CD14-positive monocyte (primary cell): ENCODE measurements around the gene CLEC2D. TPM values are rescaled to one million over a fixed set of nuclear protein-coding genes. Genes with fewer than 3 reads are reported as not detected.

Source experiments
- DNase-seq, 3 donors: peaks; one replicate each; pipeline ENCODE4 v3.0.0-alpha.2; 2011 to 2022
- H2AFZ ChIP-seq: 2 replicates; pipeline ENCODE4 v1.6.0; 2012; ENCODE audit warnings: mild to moderate bottlenecking, low read depth, low read length, inconsistent platforms; ENCODE audit not compliant: insufficient read depth, poor library complexity, severe bottlenecking
- H3K27ac ChIP-seq, 2 donors: 1 replicate in 1 of 2; 2 replicates in 1 of 2; pipeline ENCODE4 v1.5.1; 2012 to 2013; ENCODE audit warnings: low read length in 2 of 2, control low read depth in 1 of 2, inconsistent platforms in 1 of 2, low read depth in 1 of 2, mild to moderate bottlenecking in 1 of 2
- H3K27me3 ChIP-seq, 2 donors: one replicate each; pipeline versions ENCODE4 v1.6.0 to v1.6.1; 2011 to 2013; ENCODE audit warnings: low read length in 2 of 2; ENCODE audit not compliant: control insufficient read depth in 2 of 2, insufficient read depth in 2 of 2
- H3K36me3 ChIP-seq, 2 donors: replicated peaks in 1 of 2; 1 replicate in 1 of 2; 2 replicates in 1 of 2; pipeline versions ENCODE4 v1.5.1 to v1.6.1; 2012 to 2013; ENCODE audit warnings: low read length in 2 of 2, control low read depth in 1 of 2, inconsistent platforms in 1 of 2, mild to moderate bottlenecking in 1 of 2; ENCODE audit not compliant: insufficient read depth in 2 of 2, control insufficient read depth in 1 of 2
- H3K4me1 ChIP-seq, 2 donors: 1 replicate in 1 of 2; 2 replicates in 1 of 2; pipeline versions ENCODE4 v1.5.1 to v1.6.1; 2012 to 2013; ENCODE audit warnings: low read length in 2 of 2, control low read depth in 1 of 2, inconsistent platforms in 1 of 2, mild to moderate bottlenecking in 1 of 2, moderate library complexity in 1 of 2; ENCODE audit not compliant: insufficient read depth in 2 of 2, control insufficient read depth in 1 of 2
- H3K4me2 ChIP-seq: replicated peaks from 2 replicates; pipeline ENCODE3; 2012; ENCODE audit warnings: low read length, moderate library complexity, mild to moderate bottlenecking; ENCODE audit not compliant: poor library complexity, severe bottlenecking; ENCODE audit errors: extremely low read depth
- H3K4me3 ChIP-seq, 3 experiments: fragments of 200-600 bp in 1 of 3; sonication (generic) in 1 of 3; replicated peaks in 1 of 3; 1 replicate in 2 of 3; 2 replicates in 1 of 3; pipeline ENCODE4 v1.5.1; 2011 to 2013; ENCODE audit warnings: low read length in 3 of 3, mild to moderate bottlenecking in 3 of 3, control low read depth in 2 of 3, low read depth in 2 of 3, inconsistent platforms in 1 of 3, moderate library complexity in 1 of 3
- H3K79me2 ChIP-seq: 2 replicates; pipeline ENCODE4 v1.6.0; 2012; ENCODE audit warnings: mild to moderate bottlenecking, control low read depth, inconsistent platforms, low read length, moderate library complexity; ENCODE audit not compliant: insufficient read depth
- H3K9ac ChIP-seq: 2 replicates; pipeline ENCODE4 v1.6.0; 2017; ENCODE audit warnings: low read length, mild to moderate bottlenecking; ENCODE audit not compliant: insufficient read depth, poor library complexity, severe bottlenecking
- H3K9me3 ChIP-seq, 2 donors: replicated peaks in 1 of 2; 1 replicate in 1 of 2; 2 replicates in 1 of 2; pipeline versions ENCODE4 v1.5.1 to v1.6.1; 2012 to 2013; ENCODE audit warnings: low read length in 2 of 2, control low read depth in 1 of 2; ENCODE audit not compliant: control insufficient read depth in 1 of 2, insufficient read depth in 1 of 2
- H4K20me1 ChIP-seq: 2 replicates; pipeline ENCODE4 v1.6.0; 2012; ENCODE audit warnings: mild to moderate bottlenecking, low read length, control low read depth, moderate library complexity; ENCODE audit not compliant: insufficient read depth
- H3K27ac Mint-ChIP-seq, 7 donors: one replicate each; pipeline ENCODE4 v1.8.0; 2020; ENCODE audit warnings: mild to moderate bottlenecking in 7 of 7, mixed read lengths in 7 of 7, moderate library complexity in 6 of 7, inconsistent platforms in 2 of 7
- H3K27me3 Mint-ChIP-seq, 3 donors: one replicate each; pipeline ENCODE4 v1.8.0; 2021 to 2022; ENCODE audit warnings: low read depth in 3 of 3, mild to moderate bottlenecking in 3 of 3, mixed read lengths in 3 of 3, moderate library complexity in 3 of 3, inconsistent platforms in 1 of 3
- H3K36me3 Mint-ChIP-seq, 2 donors: one replicate each; pipeline ENCODE4 v1.8.0; 2020; ENCODE audit warnings: mixed read lengths in 2 of 2, inconsistent platforms in 1 of 2, mild to moderate bottlenecking in 1 of 2
- H3K4me1 Mint-ChIP-seq: one replicate; pipeline ENCODE4 v1.8.0; 2020; ENCODE audit warnings: mild to moderate bottlenecking, mixed read lengths
- H3K4me3 Mint-ChIP-seq, 2 donors: one replicate each; pipeline ENCODE4 v1.8.0; 2020; ENCODE audit warnings: mild to moderate bottlenecking in 2 of 2, mixed read lengths in 2 of 2, moderate library complexity in 1 of 2
- H3K9me3 Mint-ChIP-seq, 7 donors: one replicate each; pipeline ENCODE4 v1.8.0; 2020 to 2022; ENCODE audit warnings: mixed read lengths in 7 of 7, mild to moderate bottlenecking in 6 of 7, moderate library complexity in 6 of 7, inconsistent platforms in 2 of 7
- CTCF ChIP-seq: fragments of 200-600 bp; IDR thresholded peaks from one replicate; pipeline ENCODE4 v1.8.0; 2022; ENCODE audit warnings: antibody characterized with exemption, mild to moderate bottlenecking
- WGBS: methylation state at CpG from one replicate; pipeline ENCODE4 v1.1.5; 2013; ENCODE audit warnings: missing lambda C conversion rate; ENCODE audit not compliant: insufficient coverage; 5-methylcytosine and 5-hydroxymethylcytosine counted together
- intact Hi-C, 2 donors: fragments of 100-400 bp; cut with micrococcal nuclease; formaldehyde crosslinking; loops; one replicate each; pipeline versions ENCODE4 v1.15.0 to v1.15.1; 2023
- polyA plus RNA-seq, 3 donors: library from polyadenylated mRNA; depleted of rRNA in 1 of 3; unstranded in 2 of 3; stranded (reverse) in 1 of 3; fragments of 300-500 nt in 2 of 3; fragments of >200 nt in 1 of 3; fragmentation: Illumina TruSeq in 2 of 3; gene quantifications; 1 replicate in 2 of 3; 2 replicates in 1 of 3; pipeline ENCODE4 v1.2.3, GENCODE V29; 2012 to 2021

The CLEC2D gene
- polyA plus RNA-seq, 3 donors, result 2.5 to 26.9 (median 3.9) TPM

- Histone ChIP-seq H3K9ac (no peak overlapping the region), H3K36me3 (no peaks in the 10 kb centered on the region), H2AFZ (peak overlapping the region; percentile 24), H4K20me1 (no peaks in the 10 kb centered on the region), H3K27ac (no peak overlapping the region), H3K4me2 (no peak overlapping the region), H3K27me3 (no peaks in the 10 kb centered on the region), H3K9me3 (no peaks in the 10 kb centered on the region), H3K4me1 (peaks cover 22 to 29% of the 10 kb centered on the region in 2 donors), H3K4me3 (no peak overlapping the region), H3K79me2 (no peaks in the 10 kb centered on the region)
- H3K4me1 Mint-ChIP-seq, result peaks cover 30% of the 10 kb centered on the region
- H3K36me3 Mint-ChIP-seq, result no peaks in the 10 kb centered on the region
- no peaks in the 10 kb centered on the region for H3K27me3 Mint-ChIP-seq
- TF ChIP-seq CTCF, result peak; percentile 86
- H3K4me3 Mint-ChIP-seq, result no peak overlapping the region
- peak; percentile 47 to 63 (median 58) for DNase-seq
- WGBS, result 55% methylated on average over 6 of the region's 12 CpGs
- peaks cover 0 to 5% (median 0%) of the 10 kb centered on the region in 7 donors for H3K9me3 Mint-ChIP-seq
- intact Hi-C loops, result loop anchor here in 1 of 2 donors (10.0 kb wide), 1 partner anchor 73 kb away; no protein-coding TSS in a partner anchor
- H3K27ac Mint-ChIP-seq, result peak overlapping the region in 5 of 7 donors; percentile 6 to 78 (median 63)
These were observed 38.6 kb downstream of the CLEC2D start for GRCh38 chr12:9707864-9708808.

GRCh38 chr12:9708853-9709252 lies 39.3 kb downstream of the CLEC2D start:
- Histone ChIP-seq H3K36me3 (no peaks in the 10 kb centered on the region), H3K79me2 (no peaks in the 10 kb centered on the region), H3K27me3 (no peaks in the 10 kb centered on the region), H3K9me3 (no peaks in the 10 kb centered on the region), H4K20me1 (no peaks in the 10 kb centered on the region), H2AFZ (no peak overlapping the region), H3K4me3 (no peak overlapping the region), H3K9ac (no peak overlapping the region), H3K4me1 (peaks cover 22 to 29% of the 10 kb centered on the region in 2 donors), H3K4me2 (no peak overlapping the region), H3K27ac (no peak overlapping the region)
- no peaks in the 10 kb centered on the region for H3K27me3 Mint-ChIP-seq
- peaks cover 30% of the 10 kb centered on the region for H3K4me1 Mint-ChIP-seq
- no peak for TF ChIP-seq CTCF
- H3K4me3 Mint-ChIP-seq, result no peak overlapping the region
- no peak for DNase-seq
- intact Hi-C loops, result loop anchor here in 1 of 2 donors (10.0 kb wide), 1 partner anchor 74 kb away; no protein-coding TSS in a partner anchor
- peaks cover 0 to 5% (median 0%) of the 10 kb centered on the region in 7 donors for H3K9me3 Mint-ChIP-seq
- 88% methylated on average over 2 of the region's 3 CpGs for WGBS
- no peaks in the 10 kb centered on the region for H3K36me3 Mint-ChIP-seq
- H3K27ac Mint-ChIP-seq, result peak overlapping the region in 2 of 7 donors; percentile 6 to 59
